NCI-H1092 (cell line): Measurements from ENCODE around the gene PGP.

Experiments used
- DNase-seq: peaks from one replicate; lab custom pipeline; 2025; lab: John Stamatoyannopoulos, UW

PGP gene

DNA sequence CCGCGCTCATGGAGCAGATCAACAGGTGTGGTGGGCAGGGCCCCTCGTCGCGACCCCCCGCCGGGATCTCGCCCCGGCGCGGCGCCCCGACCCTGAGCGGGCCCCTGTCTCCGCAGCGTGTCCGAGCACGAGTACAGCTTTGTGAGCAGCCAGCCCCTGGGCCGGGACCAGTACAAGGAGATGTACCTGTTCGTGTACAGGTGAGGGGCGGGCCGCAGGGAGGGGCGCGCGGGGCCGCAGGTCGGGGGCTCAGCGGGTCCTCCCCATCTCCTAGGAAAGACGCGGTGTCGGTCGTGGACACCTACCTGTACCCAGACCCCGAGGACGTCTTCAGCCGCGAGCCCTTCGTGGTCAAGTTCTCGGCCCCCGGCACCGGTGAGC is 22.5 kb upstream of the PGP start:
- no peak for DNase-seq

DNA sequence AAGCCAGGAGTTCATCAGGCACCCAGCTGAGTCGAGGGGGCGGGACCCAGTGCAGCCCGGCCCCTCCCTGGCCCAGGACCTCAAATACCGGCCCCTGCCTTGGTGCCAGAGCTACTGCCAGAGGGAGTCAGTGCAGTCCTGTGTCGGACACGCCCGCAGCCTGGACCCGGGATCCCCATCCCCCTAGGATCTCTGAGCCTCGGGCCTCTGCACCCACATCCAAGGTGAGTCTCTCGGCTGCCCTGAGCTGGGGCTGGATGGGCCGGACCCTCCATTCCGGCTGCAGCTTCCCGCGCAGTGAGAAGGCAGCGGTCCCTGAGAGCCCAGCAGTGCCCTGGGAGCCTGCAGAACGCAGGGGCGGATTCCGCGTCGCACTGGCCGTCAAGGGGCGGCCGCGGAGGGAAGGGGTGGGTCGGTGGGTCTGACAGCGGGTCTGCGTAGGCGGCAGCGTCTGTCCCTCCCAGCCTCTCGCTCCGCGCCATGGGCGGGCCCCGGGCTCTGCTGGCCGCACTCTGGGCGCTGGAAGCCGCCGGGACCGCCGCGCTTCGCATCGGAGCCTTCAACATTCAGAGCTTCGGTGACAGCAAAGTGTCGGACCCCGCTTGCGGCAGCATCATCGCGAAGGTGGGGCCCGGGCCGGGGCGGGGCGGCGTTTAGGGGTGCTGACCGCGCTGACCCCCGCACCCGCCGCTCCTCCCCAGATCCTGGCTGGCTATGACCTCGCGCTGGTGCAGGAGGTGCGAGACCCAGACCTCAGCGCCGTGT is 21.9 kb upstream of the PGP start, which contains the start of gene DNASE1L2:
Gene DNASE1L2 (plus strand): TSS at position 108 of the 765 bp plus-strand sequence. CDS start 373 bp downstream, at position 481.
- no peak for DNase-seq

DNA sequence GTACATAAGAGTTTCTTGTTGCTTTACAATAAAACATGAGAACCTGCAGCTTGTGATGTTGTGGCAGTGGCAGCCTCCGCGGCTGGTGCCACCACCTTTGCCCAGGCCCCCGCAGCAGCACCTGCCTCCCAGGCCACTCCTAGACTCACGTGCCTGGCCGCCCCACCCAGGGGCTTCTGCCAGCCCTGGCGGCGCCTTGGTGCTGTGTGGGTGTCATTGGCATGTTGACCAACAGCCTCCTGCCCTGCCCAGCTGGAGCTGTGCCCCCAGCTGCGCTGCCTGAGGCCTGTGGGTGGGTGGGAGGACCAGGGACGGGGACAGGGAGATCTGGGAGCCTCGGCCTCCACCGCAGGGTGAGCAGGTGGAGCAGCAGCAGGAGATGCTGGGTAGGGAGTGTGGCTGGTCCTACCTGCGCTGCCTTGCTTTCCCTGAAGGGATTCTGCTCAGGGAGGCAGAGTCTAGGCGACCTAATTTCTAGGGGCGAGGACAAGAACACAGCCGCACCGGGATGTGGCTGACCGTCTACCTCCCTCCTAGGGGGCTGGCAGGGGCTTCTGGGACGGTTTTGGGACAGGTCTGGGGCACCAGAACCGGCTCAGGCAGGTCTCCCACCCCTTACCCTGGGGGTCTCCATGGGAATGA is 21.2 kb upstream of the PGP start:
- DNase-seq, result no peak

DNA sequence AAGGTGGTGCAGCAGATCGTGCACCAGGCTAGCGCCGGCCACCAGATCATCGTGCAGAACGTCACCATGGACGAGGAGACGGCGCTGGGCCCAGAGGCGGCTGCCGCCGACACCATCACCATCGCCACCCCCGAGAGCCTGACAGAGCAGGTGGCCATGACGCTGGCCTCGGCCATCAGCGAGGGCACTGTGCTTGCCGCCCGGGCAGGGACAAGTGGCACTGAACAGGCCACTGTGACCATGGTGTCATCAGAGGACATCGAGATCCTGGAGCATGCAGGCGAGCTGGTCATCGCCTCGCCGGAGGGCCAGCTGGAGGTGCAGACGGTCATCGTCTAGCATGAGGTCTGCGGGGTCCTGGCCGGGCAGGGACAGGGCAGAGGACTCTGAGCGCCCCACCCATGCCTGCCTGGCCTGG is 20.6 kb upstream of the PGP start:
- DNase-seq, result no peak

DNA sequence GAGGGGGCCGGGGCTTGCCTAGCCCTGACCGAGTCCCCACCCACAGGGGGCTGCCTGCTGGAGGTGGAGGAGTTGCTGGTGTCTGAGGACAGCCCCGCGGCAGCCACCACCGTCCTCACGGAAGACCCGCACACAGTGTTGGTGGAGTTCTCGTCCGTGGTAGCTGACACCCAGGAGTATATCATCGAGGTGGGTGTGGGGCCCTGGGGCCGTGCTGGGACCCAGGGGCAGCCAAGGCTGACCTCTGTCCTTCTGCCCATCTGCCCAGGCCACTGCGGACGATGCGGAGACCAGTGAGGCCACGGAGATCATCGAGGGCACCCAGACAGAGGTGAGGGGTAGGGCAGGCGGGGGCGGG is 20.2 kb upstream of the PGP start:
- no peak for DNase-seq

DNA sequence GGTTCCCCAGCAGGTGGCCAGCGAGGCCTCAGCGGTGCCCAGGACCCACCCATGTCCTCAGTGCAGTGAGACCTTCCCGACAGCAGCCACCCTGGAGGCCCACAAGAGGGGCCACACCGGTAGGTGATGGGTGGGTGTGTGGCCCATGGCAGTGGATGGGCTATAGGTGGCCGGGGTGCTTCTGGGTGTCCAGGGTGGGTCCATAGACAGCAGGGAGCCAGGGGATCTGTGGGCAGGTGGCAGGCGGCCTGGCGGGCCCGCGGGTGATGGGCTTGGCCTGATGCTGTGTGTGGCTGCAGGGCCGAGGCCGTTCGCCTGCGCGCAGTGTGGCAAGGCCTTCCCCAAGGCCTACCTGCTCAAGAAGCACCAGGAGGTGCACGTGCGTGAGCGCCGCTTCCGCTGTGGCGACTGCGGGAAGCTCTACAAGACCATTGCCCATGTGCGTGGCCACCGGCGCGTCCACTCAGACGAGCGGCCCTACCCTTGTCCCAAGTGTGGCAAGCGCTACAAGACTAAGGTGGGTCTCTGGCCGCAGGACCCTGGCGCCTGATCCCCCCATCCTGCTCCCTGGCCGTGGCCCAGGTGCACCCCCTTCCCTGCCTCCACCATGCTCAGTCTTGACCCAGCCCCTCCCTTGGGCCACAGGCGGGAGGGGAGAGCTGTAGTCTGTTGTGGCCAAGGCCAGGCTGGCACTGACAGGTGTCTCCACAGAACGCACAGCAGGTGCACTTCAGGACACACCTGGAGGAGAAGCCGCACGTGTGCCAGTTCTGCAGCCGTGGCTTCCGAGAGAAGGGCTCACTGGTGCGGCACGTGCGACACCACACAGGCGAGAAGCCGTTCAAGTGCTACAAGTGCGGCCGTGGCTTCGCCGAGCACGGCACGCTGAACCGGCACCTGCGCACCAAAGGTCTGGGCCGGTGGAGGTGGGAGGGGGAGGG is 19.5 kb upstream of the PGP start:
- DNase-seq, result no peak

DNA sequence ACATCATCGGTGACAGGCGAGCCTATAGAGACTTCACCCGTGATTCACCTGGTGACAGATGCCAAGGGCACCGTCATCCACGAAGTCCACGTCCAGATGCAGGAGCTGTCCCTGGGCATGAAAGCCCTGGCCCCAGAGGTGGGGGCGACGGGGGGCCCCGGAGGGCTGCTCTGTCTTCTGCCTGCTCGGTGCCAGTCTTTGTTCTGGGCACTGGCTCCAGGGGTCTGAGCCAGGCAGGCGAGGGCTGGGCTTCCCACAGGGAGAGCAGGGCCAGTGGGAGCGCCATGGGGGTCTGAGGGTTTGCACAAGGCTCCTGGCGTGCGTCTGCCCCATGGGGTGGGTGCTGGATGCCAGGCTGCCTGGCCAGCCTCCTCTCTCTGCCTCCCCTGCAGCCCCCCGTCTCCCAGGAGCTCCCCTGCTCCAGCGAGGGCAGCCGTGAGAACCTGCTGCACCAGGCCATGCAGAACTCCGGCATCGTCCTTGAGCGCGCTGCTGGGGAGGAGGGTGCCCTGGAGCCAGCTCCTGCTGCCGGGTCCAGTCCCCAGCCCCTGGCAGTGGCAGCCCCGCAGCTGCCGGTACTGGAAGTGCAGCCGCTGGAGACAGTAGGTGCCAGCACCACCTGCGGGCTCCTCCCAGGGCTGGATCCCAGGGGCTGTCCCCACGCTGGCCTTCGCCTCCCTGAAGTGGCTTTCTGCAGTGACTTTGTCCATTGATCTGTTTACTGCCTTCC is 18.6 kb upstream of the PGP start:
- DNase-seq, result no peak

DNA sequence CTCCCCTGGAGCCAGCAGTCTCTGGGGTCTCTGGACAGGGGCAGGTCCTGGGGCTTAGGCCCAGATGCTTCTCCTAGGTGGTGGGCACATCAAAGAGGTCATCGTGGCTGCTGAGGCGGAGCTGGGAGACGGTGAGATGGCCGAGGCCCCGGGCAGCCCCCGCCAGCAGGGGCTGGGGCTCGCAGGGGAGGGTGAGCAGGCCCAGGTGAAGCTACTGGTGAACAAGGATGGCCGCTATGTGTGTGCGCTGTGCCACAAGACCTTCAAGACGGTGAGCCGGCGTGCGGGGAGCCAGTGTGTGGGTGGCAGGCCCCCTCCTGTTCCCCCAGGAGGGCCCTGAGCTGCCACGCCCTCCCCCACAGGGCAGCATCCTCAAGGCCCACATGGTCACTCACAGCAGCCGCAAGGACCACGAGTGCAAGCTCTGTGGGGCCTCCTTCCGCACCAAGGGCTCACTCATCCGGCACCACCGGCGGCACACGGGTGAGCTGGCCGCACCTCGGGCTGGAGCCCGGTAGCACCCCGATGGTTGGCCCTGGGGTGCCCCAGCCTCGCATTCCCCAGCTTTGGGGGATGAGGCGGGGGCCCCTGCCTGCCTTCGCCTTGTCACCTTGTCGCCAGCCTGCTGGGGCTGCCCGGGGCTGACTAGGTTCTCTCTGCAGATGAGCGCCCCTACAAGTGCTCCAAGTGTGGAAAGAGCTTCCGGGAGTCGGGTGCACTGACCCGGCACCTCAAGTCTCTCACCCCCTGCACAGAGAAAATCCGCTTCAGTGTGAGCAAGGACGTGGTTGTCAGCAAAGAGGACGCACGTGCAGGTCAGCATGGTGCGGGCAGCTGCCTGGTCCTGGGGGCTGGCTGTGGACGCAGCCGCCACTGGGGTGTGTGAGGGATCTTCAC is 17.7 kb upstream of the PGP start:
- no peak for DNase-seq

DNA sequence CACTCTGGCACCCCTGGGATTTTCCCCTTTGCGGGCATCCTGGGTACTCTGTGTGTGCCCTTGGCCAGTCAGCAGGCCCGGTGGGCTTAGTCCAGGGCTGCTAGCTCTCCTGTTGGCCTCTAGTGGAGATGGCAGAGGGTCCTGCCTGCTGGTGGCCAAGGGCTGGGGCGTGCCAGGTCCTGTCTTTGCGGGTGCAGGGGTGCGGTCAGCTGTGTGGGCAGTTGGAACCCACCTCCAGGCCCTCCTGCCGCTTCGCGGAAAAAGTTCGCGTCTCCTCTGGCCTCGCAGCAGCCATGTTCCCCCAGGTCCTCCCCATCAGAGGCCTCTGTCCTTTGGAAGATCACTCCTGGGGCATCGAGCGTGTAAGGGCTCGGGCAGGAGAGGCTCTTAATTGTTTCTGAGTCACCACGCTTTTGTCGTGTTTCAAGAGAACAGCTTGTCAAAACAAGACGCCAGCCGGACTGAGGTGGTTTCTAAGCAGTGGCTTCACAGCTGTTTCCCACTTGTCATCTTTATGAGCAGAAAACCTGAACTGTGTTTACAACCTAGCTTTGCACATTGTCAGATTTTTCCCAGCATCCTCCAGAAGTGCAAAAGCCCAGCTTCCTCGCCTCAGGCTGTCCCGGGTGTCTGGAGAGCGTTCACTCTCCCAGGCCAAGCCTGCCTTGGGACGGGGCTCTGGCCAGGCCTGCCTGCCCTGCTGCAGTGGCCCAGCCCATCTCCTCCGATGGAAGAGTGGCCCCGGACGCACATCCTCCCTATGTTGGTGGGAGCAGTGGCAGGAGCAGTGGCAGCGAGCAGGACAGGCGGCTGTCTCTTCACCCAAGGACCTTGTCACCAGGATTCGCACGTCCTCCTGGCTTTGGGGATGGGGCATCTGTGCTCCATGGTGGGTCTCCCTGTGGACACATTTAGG is 16.6 kb upstream of the PGP start:
- no peak for DNase-seq

DNA sequence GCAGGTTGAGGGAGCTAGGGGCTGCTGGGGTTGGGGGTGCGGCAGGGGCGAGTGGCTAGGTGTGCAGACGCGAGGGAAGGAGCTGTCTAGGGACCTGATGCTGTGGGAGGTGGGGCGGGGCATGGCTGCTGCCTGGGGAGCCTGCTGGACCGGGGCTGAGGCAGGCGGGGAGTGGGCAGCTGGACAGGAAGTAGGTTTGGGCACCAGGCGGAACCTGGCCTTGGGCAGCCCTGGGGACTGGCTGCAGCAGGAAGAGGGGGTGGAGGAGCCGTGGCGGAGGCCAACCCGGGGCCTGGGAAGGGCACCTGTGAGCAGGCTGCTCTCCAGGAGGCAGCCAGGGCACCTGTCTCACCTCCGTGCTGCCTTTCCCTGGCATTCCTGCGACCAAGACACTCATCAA is 15.7 kb upstream of the PGP start:
- DNase-seq, result no peak

DNA sequence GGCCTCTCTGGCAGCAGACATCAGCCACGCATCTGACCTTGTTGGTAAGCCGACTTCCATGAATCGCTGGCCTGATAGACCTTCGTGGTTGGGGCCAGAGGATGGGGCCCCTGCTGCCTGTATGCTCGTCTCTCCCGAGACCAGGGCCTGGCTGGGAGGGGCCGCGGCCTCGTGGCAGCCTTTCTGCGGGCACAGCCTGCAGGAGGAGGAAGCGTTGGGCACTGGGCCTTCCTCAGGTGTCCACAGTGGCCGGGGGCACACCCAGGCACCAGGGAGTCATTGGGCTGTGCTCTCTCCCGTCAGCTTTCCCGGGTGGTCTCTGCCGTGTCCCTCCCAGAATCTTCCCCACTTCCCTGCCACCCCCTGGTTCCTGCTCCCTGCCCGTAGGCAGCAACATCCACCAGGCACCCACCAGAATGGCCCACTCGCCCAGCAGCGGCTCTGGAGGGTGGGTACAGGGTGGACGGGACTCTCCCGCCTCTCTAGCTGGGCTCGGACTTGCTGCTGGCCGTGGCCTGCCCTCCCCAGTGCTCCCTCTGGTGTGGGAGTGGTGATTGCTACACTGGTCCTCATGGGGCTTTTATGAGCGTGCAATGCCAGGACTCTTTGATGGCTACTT is 15.1 kb upstream of the PGP start:
- no peak for DNase-seq

DNA sequence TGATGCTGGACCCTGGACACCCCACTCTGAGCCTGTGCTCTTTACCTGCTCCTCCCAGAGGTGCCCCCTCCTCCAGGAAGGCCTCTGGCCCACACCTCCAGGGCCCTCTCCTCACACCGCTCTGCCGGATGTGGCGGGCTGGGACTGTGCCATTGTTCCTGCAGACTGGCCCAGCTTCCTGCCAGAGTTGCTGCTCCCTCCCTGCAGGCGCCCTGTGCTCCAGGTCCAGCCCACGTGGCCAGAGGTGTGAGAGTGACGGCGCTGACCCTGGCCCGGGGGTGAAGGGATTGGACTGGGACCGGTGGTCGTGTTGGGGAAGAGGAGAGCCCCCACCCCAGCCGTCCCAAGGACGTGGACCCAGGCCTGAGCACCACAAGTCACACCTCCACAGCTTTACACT is 14.5 kb upstream of the PGP start:
- DNase-seq, result no peak

DNA sequence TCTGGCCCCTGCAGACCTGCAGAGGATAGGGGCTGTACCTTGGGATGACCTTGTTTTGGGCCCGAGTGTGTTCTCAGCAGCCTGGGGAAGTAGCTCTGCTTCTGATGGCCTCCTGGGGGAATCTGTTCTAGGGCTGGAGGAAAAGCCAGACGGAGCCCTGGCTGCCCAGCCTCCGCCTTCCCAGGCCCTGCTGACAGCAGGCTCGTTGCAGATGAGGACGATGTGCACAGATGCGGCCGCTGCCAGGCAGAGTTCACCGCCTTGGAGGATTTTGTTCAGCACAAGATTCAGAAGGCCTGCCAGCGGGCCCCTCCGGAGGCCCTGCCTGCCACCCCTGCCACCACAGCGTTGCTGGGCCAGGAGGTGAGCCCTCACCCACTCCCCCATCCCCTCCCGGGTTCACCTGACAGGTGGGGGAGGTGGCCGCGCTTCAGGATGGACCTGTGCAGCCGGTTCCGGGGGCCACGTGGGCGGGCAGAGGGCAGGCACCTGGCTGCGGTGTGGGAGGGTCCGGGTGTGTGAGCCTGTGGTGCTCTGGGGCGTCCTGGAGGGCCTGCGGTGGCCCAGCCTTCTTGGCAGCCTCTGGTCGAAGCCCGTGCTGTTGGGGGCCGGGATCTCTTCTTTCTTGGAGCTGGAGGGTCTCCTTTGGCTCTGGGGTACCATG is 13.7 kb upstream of the PGP start:
- no peak for DNase-seq

DNA sequence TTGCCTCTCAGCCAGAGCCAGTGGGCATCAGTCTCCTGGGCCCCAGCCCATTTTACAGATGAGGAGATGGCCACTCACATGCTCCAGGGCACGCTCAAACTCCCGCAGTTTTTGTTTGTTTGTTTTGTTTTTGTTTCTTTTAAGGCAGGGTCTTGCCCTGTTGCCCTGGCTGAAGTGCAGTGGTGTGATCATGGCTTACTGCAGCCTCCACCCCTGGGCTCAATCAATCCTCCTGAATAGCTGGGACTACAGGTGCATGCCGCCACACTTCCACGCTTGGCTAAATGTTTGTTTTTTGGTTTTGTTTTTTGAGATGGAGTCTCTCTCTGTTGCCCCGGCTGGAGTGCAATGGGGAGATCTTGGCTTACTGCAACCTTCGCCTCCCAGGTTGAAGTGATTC is 12.3 kb upstream of the PGP start:
- DNase-seq, result no peak

DNA sequence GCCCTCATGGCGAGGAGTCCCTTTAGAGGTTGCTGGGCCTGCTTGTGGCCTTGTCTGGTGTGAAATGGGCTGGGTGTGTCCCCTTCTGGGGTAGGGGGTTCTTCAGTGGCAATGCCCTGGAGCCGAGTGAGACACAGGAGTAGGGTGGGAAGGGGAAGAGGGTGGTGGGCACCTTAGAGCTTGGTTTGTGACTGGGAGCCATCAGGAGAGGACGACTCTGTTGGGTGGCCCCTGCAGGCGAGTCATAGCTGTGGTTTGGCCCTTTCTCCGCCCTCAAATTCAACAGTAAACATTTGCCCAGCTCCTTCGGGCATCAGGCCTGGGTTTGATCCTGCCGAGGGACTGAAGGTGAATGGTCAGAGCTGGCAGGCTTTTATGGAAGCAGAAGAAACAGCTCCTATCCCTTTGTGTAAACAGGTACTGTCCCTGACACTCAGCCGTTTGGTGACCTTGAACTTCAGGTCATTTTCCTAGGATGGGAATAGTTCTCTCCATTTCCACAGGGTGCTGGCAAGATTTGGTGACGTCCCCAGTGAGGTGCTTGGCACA is 11.7 kb upstream of the PGP start:
- DNase-seq, result no peak

DNA sequence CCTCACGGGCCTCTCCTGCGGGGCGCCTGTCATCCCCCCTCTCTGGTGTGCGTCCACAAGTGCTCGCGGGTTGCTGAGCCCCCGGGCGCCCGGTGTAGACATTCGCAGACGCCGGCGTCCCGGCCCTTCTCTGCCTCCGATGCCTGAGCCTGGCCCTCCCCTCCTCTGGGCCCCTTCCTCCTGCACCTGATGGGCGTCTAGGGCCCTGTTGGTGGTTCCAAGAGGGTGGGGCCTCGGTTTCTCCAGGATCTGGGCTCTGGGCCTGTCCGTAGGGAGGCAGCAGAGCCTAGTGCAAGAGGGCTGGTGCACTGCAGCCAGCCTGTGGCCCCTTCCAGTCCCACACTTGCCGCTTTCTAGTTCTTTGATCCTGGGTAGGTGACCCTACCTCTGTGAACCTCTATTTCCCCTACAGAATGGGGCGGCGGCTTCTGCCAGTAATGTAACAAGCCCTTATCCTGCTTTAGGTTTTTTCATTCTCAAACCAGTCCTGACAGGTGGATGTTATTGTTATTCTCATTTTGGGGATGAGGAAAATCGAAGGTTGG is 9.4 kb upstream of the PGP start:
- no peak for DNase-seq

DNA sequence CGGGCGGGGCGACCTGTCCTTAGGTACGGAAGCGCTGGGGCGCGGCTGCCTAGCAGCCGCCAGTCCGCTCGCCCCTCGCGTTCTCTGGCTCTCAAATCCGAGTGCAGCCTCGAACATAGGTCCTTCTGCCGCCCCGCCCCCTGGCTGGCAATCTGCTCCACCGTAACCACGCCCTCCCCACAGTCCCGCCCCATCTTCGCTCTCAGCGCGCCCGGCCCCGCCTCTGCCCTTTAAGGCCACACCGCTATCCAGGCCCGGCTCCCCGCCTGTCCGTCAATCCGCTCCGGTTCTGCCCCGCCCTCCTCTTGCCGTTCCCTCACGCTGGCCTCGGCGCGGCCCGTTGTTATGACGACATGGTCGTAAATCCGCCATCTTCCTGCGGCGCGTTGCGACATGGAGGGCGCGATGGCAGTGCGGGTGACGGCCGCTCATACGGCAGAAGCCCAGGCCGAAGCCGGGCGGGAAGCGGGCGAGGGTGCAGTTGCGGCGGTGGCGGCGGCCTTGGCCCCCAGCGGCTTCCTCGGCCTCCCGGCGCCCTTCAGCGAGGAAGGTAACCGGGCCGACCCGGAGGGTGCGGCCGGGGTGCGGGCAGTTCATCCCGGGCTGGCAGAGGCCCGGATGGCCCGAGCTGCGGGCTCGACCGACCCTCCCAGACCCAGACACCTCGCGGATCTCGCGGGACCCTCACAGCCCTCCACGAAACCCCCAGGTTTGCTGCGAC is 8.7 kb upstream of the PGP start, which contains the start of gene E4F1:
Gene E4F1 (plus strand): TSS at position 371 of the 721 bp plus-strand sequence. CDS start 23 bp downstream, at position 394.
- peak; percentile 99 for DNase-seq

DNA sequence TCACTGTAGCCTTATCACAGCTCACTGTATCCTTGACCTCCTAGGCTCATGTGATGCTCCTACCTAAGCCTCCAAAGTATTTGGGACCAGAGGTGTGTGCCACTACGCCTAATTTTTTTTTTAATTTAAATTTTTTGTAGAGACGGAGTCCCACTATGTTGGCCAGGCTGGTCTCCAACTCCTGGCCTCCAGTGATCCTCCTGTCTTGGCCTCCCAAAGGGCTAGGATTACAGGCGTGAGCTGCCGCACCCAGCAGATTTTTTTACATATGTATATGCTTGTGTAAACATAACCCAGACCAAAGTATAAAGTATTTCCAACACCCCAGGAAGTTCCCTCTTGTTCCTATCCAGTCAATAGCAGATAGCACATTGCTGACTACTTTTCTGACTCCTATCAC is 1.7 kb upstream of the PGP start:
- DNase-seq, result no peak
